HG03108 (cell line): Measurements from ENCODE around the gene PSMC1.

Experiments used
- ATAC-seq: cut with Tn5 transposase; IDR thresholded peaks from one replicate; pipeline ENCODE4 v1.9.1; 2021; ENCODE audit warnings: moderate library complexity; ENCODE audit not compliant: unreplicated experiment

Gene PSMC1

GRCh38 chr14:90301122-90301521 lies 44.8 kb downstream of the PSMC1 start:
- ATAC-seq, result no peak

DNA sequence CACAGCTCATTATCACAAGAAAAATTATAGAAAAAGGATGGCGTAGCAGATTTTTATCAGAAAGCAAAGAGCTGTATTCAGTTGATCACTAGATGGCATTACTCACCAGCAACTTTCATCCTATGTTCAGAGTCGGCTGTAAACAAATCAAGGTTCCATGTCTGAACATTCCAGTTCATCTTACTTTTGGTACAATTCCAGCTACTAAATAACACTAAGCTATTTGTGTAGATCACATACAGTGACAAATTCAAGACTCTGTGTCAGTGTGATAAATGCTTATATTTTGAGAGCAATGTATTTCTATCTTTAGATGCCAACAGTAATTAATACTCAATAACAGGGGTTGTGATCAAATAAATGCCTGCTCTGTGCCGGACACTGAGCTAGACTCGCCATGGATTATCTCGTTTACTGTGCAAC lies 45.3 kb downstream of the PSMC1 start:
- ATAC-seq, result no peak

DNA sequence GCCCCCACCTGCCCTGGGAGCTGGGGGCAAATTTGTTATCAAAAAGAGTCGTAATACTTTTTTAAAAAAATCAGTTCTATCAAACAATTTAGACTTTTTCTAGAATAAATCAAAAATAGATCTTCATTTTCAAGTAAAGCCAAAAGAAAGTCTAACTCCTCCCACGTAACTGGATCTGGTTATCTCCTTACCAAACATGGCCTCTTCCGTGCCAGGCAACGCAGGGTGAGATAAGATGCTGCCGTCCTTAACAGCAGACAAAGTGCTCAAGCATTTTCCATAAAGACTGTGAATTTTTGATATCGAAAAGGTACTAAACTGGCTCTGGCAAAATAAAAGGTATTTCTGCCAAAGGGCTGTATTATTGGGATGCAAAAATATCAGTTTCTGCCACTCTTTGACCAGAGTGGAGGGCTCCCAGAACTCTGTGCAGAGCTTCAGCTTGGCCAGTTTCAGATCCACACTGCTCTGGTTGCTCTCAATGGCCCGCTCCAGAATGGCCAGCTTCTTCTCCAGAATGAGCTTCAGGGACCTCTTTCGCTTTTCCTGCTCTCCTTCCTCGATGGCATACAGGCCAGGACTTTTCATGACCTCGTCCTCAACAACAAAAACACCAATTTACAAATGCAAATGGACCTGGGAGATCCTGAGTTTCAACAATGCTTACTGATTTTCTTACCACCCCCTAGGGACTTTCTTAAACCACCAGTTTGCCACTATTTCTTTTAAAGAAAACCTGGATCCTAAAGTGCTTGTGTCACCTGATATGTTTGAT lies 46.4 kb downstream of the PSMC1 start:
- ATAC-seq, result no peak

DNA sequence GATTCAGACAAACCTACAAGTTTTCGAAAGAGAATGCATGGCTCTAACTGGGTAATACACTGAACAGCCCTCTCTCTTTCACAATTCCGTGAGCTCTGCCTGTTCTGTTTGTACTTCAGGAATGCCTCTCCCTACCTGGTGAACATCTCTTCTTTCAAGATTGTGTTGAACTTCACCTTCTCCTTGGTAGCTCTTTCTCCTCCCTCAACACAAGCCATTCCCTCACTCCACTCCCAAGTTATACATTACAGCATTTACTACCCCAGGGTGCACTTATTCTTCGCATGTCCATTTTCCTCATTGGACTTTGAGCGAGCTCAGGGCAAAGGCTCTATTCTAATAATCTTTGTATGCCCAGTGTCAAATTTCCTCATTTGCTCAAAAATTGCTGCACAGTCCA lies 47.1 kb downstream of the PSMC1 start:
- ATAC-seq, result no peak

DNA sequence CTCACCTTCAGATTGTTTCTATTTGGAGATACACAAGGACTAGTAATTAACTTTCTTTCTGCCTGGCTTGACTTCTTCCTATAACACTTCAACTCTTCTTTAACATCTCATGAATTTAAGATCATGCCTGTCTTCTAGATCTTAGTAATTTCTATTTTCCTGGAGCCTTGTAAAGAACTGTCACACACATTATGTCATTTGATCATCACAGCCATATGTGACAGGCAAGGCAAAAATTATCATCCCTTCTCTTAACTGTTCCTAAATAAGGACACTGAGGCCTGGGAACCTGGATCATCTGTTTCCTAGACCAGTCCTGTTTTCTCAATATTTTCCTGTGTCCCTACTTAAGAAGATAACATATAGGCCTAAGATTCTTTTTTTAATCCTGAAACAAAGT lies 48.1 kb downstream of the PSMC1 start:
- ATAC-seq, result no peak

DNA sequence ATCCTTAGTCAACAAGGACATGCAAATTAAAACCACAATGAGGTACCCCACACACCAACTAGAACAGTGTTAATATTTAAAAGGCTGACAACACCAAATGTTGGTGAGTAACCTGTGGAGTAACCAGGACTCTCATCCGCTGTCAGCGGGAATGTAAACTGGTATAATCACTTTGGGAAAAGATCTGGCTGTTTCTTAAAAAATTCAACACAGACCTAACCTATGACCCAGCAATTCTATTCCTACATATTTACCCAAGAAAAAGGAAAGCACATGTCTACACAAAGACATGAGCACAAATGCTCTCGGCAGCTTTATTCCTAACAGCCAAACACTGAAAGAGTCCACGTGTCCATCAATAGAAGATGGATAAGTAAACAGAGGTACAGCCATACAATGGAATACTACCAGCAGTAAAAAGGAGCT lies 48.8 kb downstream of the PSMC1 start:
- no peak for ATAC-seq

GRCh38 chr14:90308561-90308960 lies 52.2 kb downstream of the PSMC1 start:
- no peak for ATAC-seq

DNA sequence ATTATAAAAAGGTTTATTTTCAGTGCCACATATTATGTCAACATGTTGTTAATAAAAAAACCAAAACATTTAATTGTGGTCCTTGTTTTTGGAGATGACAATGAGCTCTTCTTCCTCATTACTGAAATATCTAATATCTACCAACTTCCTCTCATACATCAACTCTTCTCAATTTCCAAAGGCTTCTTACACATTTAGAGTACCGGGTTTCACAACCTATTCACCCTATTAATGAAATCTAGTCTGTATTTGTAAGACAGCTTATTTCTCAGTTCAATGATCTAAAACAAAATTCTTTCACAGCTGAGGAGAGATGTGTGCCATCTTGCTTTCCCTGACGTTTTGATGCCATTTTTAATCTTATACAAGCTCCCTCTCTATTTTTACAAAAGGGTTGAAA lies 60.9 kb downstream of the PSMC1 start:
- no peak for ATAC-seq

DNA sequence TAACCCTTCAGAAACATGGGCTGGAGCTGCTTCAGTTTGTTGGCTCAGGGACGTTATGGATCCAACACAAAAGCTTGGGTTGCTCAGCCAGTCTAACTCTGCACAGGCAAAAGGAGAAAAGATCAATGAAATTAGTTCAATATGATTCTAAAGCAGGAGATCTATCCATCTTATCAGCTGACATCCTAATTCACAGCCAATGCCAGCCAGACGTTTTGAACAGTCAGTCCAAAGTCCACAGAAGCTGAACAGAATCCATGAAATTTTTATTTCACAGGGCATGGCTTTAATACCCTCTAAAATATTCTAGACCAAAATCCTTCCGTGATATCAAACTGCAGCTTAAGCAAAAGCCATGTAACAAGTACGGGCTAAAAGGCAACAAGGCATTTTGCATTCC lies 61.7 kb downstream of the PSMC1 start:
- no peak for ATAC-seq

GRCh38 chr14:90319173-90319572 lies 62.8 kb downstream of the PSMC1 start:
- no peak for ATAC-seq

- ATAC-seq, result no peak
Measured at GRCh38 chr14:90319634-90320541, 63.5 kb downstream of the PSMC1 start.

DNA sequence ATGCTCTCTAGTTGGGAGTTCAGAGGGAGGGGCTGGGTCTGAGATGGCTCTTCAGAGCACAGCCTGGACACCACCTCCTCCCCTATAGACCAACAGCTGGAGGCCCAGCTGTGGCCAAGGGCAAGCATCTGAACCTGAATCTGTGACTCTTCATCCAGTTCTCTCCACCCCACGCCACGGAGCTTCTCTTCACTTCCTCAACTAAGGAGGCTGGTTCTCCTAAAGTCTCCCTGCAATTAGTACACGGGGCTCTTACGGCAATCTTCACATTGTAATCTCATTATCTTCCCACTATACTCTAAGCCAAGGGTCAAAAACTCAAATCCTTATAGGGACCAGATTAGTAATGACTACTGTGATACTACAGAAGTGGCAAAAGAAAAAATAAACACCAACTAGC lies 65.5 kb downstream of the PSMC1 start:
- no peak for ATAC-seq
